Measurements from ENCODE around the gene PHACTR2. TPM values are rescaled to one million over a fixed set of nuclear protein-coding genes. Genes with fewer than 3 reads are reported as not detected.

PHACTR2 gene
- total and polyA plus RNA-seq, 2 of the 13 experiments (the other 11 are each of a cell fraction or from before 2014, with no cell fraction given): 11.3 to 28.2 TPM

GRCh38 chr6:143718472-143718871, 40.7 kb downstream of the PHACTR2 start (continued):
- TF ChIP-seq, protein P1, sequence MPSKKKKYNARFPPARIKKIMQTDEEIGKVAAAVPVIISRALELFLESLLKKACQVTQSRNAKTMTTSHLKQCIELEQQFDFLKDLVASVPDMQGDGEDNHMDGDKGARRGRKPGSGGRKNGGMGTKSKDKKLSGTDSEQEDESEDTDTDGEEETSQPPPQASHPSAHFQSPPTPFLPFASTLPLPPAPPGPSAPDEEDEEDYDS (CRISPR knock-in tag; IDR thresholded peaks at IDR 0.05): no peak
- TF ChIP-seq NR2F1 (CRISPR knock-in tag; IDR thresholded peaks at IDR 0.05) (no peak), ZC3H13 (CRISPR knock-in tag; IDR thresholded peaks at IDR 0.05) (no peak), SMARCE1 (IDR thresholded peaks at IDR 0.05; ENCODE audit: borderline replicate concordance) (no peak), E2F5 (CRISPR knock-in tag; conservative IDR thresholded peaks at IDR 0.05) (no peak), MYPOP (CRISPR knock-in tag; IDR thresholded peaks at IDR 0.05) (no peak), ZNF496 (CRISPR knock-in tag; IDR thresholded peaks at IDR 0.05; ENCODE audit: insufficient replicate concordance) (no peak), SIX4 (CRISPR knock-in tag; IDR thresholded peaks at IDR 0.05) (no peak), ZNF180 (CRISPR knock-in tag; IDR thresholded peaks at IDR 0.05; ENCODE audit: borderline replicate concordance, low read depth) (no peak), ZBTB4 (CRISPR knock-in tag; IDR thresholded peaks at IDR 0.05; ENCODE audit: borderline replicate concordance) (no peak), ZNF224 (CRISPR knock-in tag; IDR thresholded peaks at IDR 0.05) (no peak), AHR (CRISPR knock-in tag; IDR thresholded peaks at IDR 0.05) (no peak), RBFOX2 (IDR thresholded peaks at IDR 0.05; ENCODE audit: low read depth, low read length) (no peak), ZNF343 (CRISPR knock-in tag; IDR thresholded peaks at IDR 0.05) (no peak), FOSL2 (CRISPR knock-in tag; IDR thresholded peaks at IDR 0.05) (no peak), MEIS2 (CRISPR knock-in tag; IDR thresholded peaks at IDR 0.05) (no peak)

Measured in HepG2 (cell line).